NCI-H1417 (cell line): ENCODE measurements around the gene NUP210.

Experiments used
- DNase-seq, 3 experiments: peaks; one replicate each; lab custom pipeline; 2025; lab: John Stamatoyannopoulos, UW

The NUP210 gene

GRCh38 chr3:13274551-13275332, 145.4 kb downstream of the NUP210 start:
- no peak for DNase-seq

DNA sequence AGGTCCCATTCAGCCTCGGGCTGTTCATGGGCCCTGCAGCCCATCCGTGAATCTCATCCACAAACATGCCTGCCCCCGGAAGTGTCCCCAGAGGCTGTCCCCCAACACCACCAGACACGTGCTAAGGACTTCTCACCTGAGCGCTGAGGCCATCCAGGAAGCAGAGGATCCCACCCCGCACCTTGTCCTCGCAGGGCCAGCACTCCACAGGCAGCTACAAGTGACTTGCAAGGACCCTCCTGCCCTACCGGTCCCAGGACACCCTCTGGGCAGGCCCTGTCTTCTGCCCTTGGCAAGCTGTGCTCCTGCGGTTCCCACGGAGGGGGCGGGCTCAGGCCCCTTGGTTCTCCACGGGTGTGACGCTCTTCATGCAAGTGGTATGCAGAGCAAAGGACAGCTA, 146.0 kb downstream of the NUP210 start:
- DNase-seq = no peak

GRCh38 chr3:13273604-13274105, 146.5 kb downstream of the NUP210 start:
- no peak for DNase-seq

DNA sequence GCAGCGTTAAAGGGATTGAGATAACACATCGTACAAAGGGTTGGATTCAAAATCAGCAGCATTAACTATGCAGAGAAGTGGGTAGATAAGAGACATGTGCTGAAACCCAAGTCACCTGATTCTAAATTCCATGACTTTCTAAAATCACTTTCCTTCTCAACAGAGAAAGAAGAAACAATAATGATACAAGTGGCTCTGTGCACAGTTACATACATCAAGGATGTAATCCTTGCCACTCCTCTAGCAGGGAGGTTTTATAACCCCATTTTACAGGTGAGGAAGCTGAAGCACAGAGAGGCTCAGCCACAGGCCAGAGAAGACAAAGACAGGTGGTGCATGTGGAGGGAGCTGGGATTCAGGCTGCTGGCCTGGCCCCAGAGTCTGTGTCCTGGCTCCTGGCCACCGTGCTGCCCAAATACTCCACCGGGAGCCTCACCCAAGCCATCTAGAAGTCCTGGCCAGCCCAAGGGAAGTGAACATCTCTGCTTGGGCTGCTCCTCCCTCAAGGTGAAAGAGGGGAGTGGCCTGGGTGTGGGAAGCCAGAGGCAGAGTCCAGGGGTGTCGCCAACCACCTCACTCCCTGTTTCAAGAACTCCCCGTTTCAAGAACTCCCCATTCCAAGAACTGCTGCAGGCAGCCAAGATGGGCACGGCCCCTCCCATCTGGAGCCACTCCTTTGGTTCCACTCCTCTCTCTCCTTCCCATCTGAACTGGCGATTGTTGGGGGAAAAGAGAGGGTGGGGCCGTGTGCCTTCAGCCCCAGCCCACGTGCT, 147.1 kb downstream of the NUP210 start:
- DNase-seq = no peak

DNA sequence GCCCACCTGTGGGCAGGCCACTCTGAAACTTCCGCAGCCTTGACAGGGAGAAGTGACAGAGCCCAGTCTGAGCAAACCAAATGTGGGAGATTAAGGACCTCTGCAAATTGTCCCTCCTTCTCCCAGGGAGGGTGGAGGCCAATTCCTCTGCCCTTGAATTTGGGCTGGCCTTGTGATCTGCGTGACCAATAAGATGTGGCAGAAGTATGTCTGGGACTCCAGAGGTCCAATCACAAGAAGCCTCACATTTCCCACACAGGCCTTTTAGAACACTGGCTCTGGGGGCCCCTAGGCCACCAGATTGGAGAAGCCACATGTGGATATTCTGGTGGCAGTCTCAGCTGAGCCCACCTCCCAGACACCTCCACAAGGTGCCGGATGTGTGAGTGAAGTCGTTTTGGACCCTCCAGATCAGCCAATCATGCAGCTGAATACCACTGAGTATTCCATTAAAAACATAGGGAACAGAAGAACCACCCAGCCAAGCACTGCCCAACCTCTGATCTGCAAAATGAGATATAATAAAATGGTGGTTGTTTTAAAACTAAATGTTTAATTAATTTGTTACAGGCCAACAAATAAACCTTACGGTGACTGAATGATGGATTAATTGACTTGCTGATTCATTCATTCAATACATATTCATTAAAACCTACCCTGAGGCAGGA, 150.3 kb downstream of the NUP210 start:
- no peak for DNase-seq

- no peak for DNase-seq
These were observed 151.1 kb downstream of the NUP210 start for GRCh38 chr3:13268961-13269441.

DNA sequence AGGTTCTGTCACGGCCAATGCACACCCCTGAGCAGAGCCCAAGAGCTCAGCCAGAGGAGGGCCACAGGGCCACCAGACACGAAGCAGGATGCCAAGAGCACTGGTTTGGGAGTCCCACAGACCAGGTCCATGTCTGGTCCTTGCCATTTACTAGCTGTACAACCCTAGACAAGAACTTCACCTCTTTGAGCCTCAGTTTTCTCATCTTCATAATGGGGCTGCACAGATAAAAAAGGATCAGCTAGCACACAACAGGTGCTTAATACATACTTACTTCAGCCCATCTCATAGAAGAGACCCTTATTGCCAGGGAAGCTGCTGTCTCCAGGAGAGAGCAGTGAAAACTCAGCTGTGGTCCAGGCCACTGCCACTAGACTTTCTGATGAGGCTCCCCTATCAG, 152.0 kb downstream of the NUP210 start:
- no peak for DNase-seq

DNA sequence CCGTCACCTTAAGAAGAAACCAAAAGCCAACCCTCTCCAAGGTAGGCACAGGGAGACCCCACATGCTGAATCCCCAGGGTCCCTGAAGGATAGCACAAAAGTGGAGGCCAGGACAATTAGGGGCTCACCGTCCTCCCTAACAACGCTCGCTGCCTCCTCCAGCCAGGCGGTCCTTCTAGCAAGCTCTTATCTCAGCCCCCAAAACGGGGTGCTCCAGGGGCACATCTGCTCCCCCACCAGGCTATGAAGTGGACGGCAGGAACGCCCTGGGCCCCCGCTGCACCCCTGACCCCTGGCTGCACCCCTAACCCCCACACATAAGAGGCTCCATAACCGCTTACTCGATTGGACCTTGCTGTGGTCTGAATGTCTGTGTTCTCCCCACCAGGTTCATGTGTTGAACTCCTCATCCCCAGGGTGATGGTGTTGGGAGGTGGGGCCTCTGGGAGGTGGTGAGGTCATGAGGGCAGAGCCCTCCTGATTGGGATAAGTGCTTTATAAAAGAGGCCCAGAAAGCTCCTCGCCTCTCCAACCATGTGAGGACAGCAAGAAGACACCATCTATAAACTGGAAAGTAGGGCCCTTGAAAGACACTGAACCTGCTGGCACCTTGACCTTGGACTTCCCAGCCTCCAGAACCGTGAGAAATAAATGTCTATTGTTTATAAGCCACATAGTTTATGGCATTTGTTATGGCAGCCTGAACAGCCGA, 153.3 kb downstream of the NUP210 start:
- DNase-seq = no peak
